HepG2 (cell line): ENCODE data around the gene PIP4K2C. TPM values are rescaled to one million over a fixed set of nuclear protein-coding genes. Genes with fewer than 3 reads are reported as not detected.
A peak's percentile ranks its signal among the peaks of the same experiment; 100 is the strongest.

ENCODE experiments used
- BATF2 ChIP-seq: sonication (generic); formaldehyde crosslinking; IDR thresholded peaks from 2 replicates; pipeline ENCODE4 v1.8.0; 2022; ENCODE audit warnings: mild to moderate bottlenecking, missing genetic modification reagents, moderate library complexity
- CCAR2 ChIP-seq: fragments of 200-400 bp; formaldehyde crosslinking; optimal IDR thresholded peaks from 2 replicates; pipeline ENCODE3; 2018; ENCODE audit warnings: low read depth, mild to moderate bottlenecking, low read length, moderate library complexity
- ERF ChIP-seq: IDR thresholded peaks from 2 replicates; pipeline ENCODE4 v1.6.1; 2018; ENCODE audit warnings: missing biosample characterization, missing genetic modification reagents
- HNRNPH1 ChIP-seq: fragments of 200-400 bp; formaldehyde crosslinking; optimal IDR thresholded peaks from 2 replicates; pipeline ENCODE3; 2017; ENCODE audit warnings: mild to moderate bottlenecking, low read depth, low read length
- MBD4 ChIP-seq: IDR thresholded peaks from 2 replicates; pipeline ENCODE4 v1.6.1; 2012; ENCODE audit warnings: low read length, inconsistent platforms, borderline replicate concordance
- MEIS1 ChIP-seq: sonication (generic); formaldehyde crosslinking; IDR thresholded peaks from 2 replicates; pipeline ENCODE4 v1.9.0; 2021; ENCODE audit warnings: mild to moderate bottlenecking, missing genetic modification reagents, moderate library complexity, borderline replicate concordance
- NFYB ChIP-seq: sonication (generic); formaldehyde crosslinking; IDR thresholded peaks from 2 replicates; pipeline ENCODE4 v1.4.0; 2020; ENCODE audit warnings: missing genetic modification reagents
- PHF8 ChIP-seq: sonication (generic); formaldehyde crosslinking; IDR thresholded peaks from 2 replicates; pipeline ENCODE4 v1.5.0; 2020; ENCODE audit warnings: missing genetic modification reagents
- POLR2AphosphoS2 ChIP-seq: IDR thresholded peaks from 2 replicates; pipeline ENCODE4 v1.6.1; 2011; ENCODE audit warnings: low read depth, low read length, improper control_type of control experiment
- SOX13 ChIP-seq, 3 experiments: fragments of 450-650 bp in 1 of 3; sonication (generic) in 1 of 3; formaldehyde crosslinking in 1 of 3; IDR thresholded peaks in 2 of 3; conservative IDR thresholded peaks in 1 of 3; 2 replicates each; pipeline versions ENCODE4 v1.5.0 to v1.6.1; 2016 to 2020; ENCODE audit warnings: antibody characterized with exemption in 1 of 3, mild to moderate bottlenecking in 1 of 3, missing compliant biosample characterization in 1 of 3, missing genetic modification reagents in 1 of 3, moderate library complexity in 1 of 3
- SOX5 ChIP-seq: IDR thresholded peaks from 2 replicates; pipeline ENCODE4 v1.6.1; 2016; ENCODE audit warnings: borderline replicate concordance
- STAT5B ChIP-seq: sonication (generic); formaldehyde crosslinking; IDR thresholded peaks from 2 replicates; pipeline ENCODE4 v1.4.0; 2020; ENCODE audit warnings: missing genetic modification reagents
- TBL1XR1 ChIP-seq: fragments of 150-350 bp; IDR thresholded peaks from 2 replicates; pipeline ENCODE4 v1.6.1; 2014; ENCODE audit warnings: borderline replicate concordance, low read length; ENCODE audit not compliant: partially characterized antibody
- ZBTB44 ChIP-seq: sonication (generic); formaldehyde crosslinking; IDR thresholded peaks from 2 replicates; pipeline ENCODE4 v1.4.0; 2020; ENCODE audit warnings: missing genetic modification reagents
- ZFP37 ChIP-seq: sonication (generic); formaldehyde crosslinking; IDR thresholded peaks from 2 replicates; pipeline ENCODE4 v1.4.0; 2020; ENCODE audit warnings: missing genetic modification reagents, borderline replicate concordance
- ZNF18 ChIP-seq: sonication (generic); formaldehyde crosslinking; IDR thresholded peaks from 2 replicates; pipeline ENCODE4 v1.8.0; 2022; ENCODE audit warnings: mild to moderate bottlenecking, missing genetic modification reagents; ENCODE audit not compliant: insufficient replicate concordance
- ZNF317 ChIP-seq: sonication (generic); formaldehyde crosslinking; IDR thresholded peaks from 2 replicates; pipeline ENCODE4 v1.5.0; 2020; ENCODE audit warnings: mild to moderate bottlenecking, missing genetic modification reagents
- ZNF33A ChIP-seq: sonication (generic); formaldehyde crosslinking; IDR thresholded peaks from 2 replicates; pipeline ENCODE4 v1.5.1; 2020; ENCODE audit warnings: missing genetic modification reagents, mild to moderate bottlenecking, moderate library complexity, borderline replicate concordance
- ZNF431 ChIP-seq: sonication (generic); formaldehyde crosslinking; IDR thresholded peaks from 2 replicates; pipeline ENCODE4 v1.9.0; 2022; ENCODE audit warnings: missing genetic modification reagents, low read depth, mild to moderate bottlenecking, borderline replicate concordance
- ZNF441 ChIP-seq: sonication (generic); formaldehyde crosslinking; IDR thresholded peaks from 2 replicates; pipeline ENCODE4 v1.7.0; 2021; ENCODE audit warnings: missing genetic modification reagents, borderline replicate concordance
- ZNF496 ChIP-seq: sonication (generic); formaldehyde crosslinking; IDR thresholded peaks from 2 replicates; pipeline ENCODE4 v1.8.1; 2023; ENCODE audit warnings: mild to moderate bottlenecking, moderate library complexity, missing genetic modification reagents; ENCODE audit not compliant: insufficient replicate concordance
- ZNF773 ChIP-seq: sonication (generic); formaldehyde crosslinking; IDR thresholded peaks from 2 replicates; pipeline ENCODE4 v1.4.0; 2020; ENCODE audit warnings: missing genetic modification reagents, borderline replicate concordance
- ZNF784 ChIP-seq: sonication (generic); formaldehyde crosslinking; IDR thresholded peaks from 2 replicates; pipeline ENCODE4 v1.5.1; 2020; ENCODE audit warnings: missing genetic modification reagents, mild to moderate bottlenecking, borderline replicate concordance
- polyA plus RNA-seq, 8 experiments: library from polyadenylated mRNA; depleted of rRNA in 3 of 8; stranded (reverse) in 7 of 8; unstranded in 1 of 8; fragments of >200 nt; fragmentation: Illumina TruSeq in 4 of 8; extraction: Trizol in 4 of 8; gene quantifications; 2 replicates each; pipeline versions ENCODE4 v1.2.1 to v1.2.3, GENCODE V29; 2011 to 2016; ENCODE audit warnings: low read depth in 4 of 8, missing spikeins in 1 of 8, mixed read lengths in 1 of 8; ENCODE audit not compliant: insufficient read depth in 1 of 8
- total RNA-seq, 5 experiments: library from RNA; depleted of rRNA; stranded (reverse); fragments of >200 nt; fragmentation: Illumina TruSeq; extraction: Trizol; gene quantifications; 2 replicates each; pipeline ENCODE4 v1.2.3, GENCODE V29; 2016; ENCODE audit warnings: low read depth in 1 of 5

The PIP4K2C gene
- total and polyA plus RNA-seq, 2 of the 13 experiments (the other 11 are each of a cell fraction or from before 2014, with no cell fraction given): 23.3 to 26.4 TPM

- TF ChIP-seq ZNF18 (CRISPR knock-in tag): no peak
- no peak for TF ChIP-seq STAT5B (CRISPR knock-in tag)
- TF ChIP-seq MEIS1 (CRISPR knock-in tag): no peak
- TF ChIP-seq ZFP37: no peak
- no peak for TF ChIP-seq SOX13 (IDR thresholded peaks at IDR 0.05)
- no peak; a peak in 1 of 4 replicates for TF ChIP-seq SOX13 (CRISPR knock-in tag; conservative IDR thresholded peaks at IDR 0.05 in 1 of 2, IDR thresholded peaks at IDR 0.05 in 1 of 2)
- TF ChIP-seq NFYB (CRISPR knock-in tag): no peak
- no peak for TF ChIP-seq PHF8 (CRISPR knock-in tag)
- peak; percentile 77 for TF ChIP-seq ERF
- no peak for TF ChIP-seq CCAR2
- TF ChIP-seq ZBTB44 (CRISPR knock-in tag): no peak
- no peak for TF ChIP-seq ZNF317
- no peak for TF ChIP-seq ZNF431 (CRISPR knock-in tag)
- no peak for TF ChIP-seq ZNF33A (CRISPR knock-in tag)
- TF ChIP-seq ZNF441 (CRISPR knock-in tag): peak; percentile 95
- TF ChIP-seq SOX5 (CRISPR knock-in tag): no peak
- TF ChIP-seq POLR2AphosphoS2: no peak
- 0 out of 2 replicates have a peak, but pooled peaks have one; percentile 29 for TF ChIP-seq BATF2 (CRISPR knock-in tag)
- no peak for TF ChIP-seq TBL1XR1
- TF ChIP-seq HNRNPH1: no peak
- 0 out of 2 replicates have a peak, but pooled peaks have one; percentile 44 for TF ChIP-seq ZNF784 (CRISPR knock-in tag)
- no peak for TF ChIP-seq MBD4
- no peak for TF ChIP-seq ZNF773 (CRISPR knock-in tag)
- no peak for TF ChIP-seq ZNF496 (CRISPR knock-in tag)
These were observed 42.2 kb downstream of the PIP4K2C start, which contains the start of gene B4GALNT1 (continued) for GRCh38 chr12:57632958-57633840.
